Testis (tissue), 3 donors: ENCODE results near the gene ATF6B. TPM values are rescaled to one million over a fixed set of nuclear protein-coding genes. Genes with fewer than 3 reads are reported as not detected.

Experiments
- DNase-seq: peaks from one replicate; pipeline ENCODE4 v3.0.0-alpha.2; 2019
- H3K27ac ChIP-seq, 2 donors: fragments of 200-600 bp; sonication (generic); one replicate each; pipeline ENCODE4 v1.5.1; 2019
- H3K27me3 ChIP-seq: fragments of 200-600 bp; sonication (generic); one replicate; pipeline ENCODE4 v1.5.1; 2019
- H3K36me3 ChIP-seq: fragments of 200-600 bp; sonication (generic); one replicate; pipeline ENCODE4 v1.5.1; 2017; ENCODE audit warnings: low read depth; ENCODE audit errors: missing control alignments
- H3K4me1 ChIP-seq: fragments of 200-600 bp; sonication (generic); one replicate; pipeline ENCODE4 v1.5.1; 2019
- H3K4me3 ChIP-seq, 2 donors: fragments of 200-600 bp; sonication (generic); one replicate each; pipeline ENCODE4 v1.5.1; 2017 to 2019
- H3K9me3 ChIP-seq: fragments of 200-600 bp; sonication (generic); one replicate; pipeline ENCODE4 v1.5.1; 2017
- POLR2A ChIP-seq: fragments of 450-650 bp; IDR thresholded peaks from one replicate; pipeline ENCODE4 v1.6.1; 2017; ENCODE audit warnings: antibody characterized with exemption, mild to moderate bottlenecking, moderate library complexity
- WGBS, 2 donors: methylation state at CpG; one replicate each; pipeline ENCODE4 v1.1.5; 2018; 5-methylcytosine and 5-hydroxymethylcytosine counted together
- intact Hi-C: fragments of 100-400 bp; cut with DNase I; formaldehyde crosslinking; loops from one replicate; pipeline ENCODE4 v1.15.1; 2023; ENCODE audit warnings: low total_unique reads
- polyA plus RNA-seq: library from polyadenylated mRNA; stranded (reverse); fragments of 350-450 nt; fragmentation: Illumina TruSeq; extraction: RNeasy Lipid Tissue Mini Kit (QIAGEN cat#74804); gene quantifications from one replicate; pipeline ENCODE4 v1.2.3, GENCODE V29; 2014; ENCODE audit warnings: low read depth, low replicate concordance; ENCODE audit not compliant: insufficient read depth
- total RNA-seq, 2 donors: library from RNA; depleted of rRNA; stranded (reverse); fragments of >200 nt; gene quantifications; one replicate each; pipeline ENCODE4 v1.2.3, GENCODE V29; 2016
- TF ChIP-seq, protein P1 (sequence below), 3 experiments: fragments of 450-650 bp in 2 of 3; fragments of 200-600 bp in 1 of 3; sonication (generic) in 1 of 3; IDR thresholded peaks; one replicate each; pipeline ENCODE4 v1.5.1; 2016 to 2019; ENCODE audit warnings: antibody characterized with exemption in 3 of 3, mild to moderate bottlenecking in 2 of 3, moderate library complexity in 1 of 3

ATF6B gene
- total and polyA plus RNA-seq, 3 donors from 2014 or later = 76.3 to 138 (median 120) TPM

DNA sequence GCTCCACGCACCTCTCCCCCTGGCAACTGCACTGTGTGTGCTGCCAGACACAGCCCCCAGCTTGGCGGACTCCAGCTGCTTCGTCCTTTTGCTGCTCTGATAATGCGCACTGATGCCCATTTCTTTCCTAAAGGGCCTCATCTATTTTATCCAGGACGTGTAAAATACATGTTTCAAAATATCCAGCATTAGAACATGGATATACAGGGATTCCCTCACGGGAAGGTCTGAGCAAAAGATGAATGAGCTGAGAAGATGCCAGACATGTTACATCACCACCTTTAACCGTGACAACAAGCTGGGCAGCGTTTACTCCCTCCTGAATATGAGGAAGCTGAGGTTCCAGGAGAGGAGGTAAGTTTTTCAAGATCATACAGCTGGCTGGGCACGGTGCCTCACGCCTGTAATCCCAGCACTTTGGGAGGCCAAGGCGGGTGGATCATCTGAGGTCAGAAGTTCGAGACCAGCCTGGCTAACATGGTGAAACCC, 51.7 kb downstream of the ATF6B start:
- no peaks in the 10 kb centered on the region for H3K9me3 ChIP-seq
- 45 to 63% methylated on average over 12 of the region's 12 CpGs for WGBS, 2 donors
- H3K36me3 ChIP-seq = no peaks in the 10 kb centered on the region
- TF ChIP-seq POLR2A = no peak
- TF ChIP-seq, protein P1, sequence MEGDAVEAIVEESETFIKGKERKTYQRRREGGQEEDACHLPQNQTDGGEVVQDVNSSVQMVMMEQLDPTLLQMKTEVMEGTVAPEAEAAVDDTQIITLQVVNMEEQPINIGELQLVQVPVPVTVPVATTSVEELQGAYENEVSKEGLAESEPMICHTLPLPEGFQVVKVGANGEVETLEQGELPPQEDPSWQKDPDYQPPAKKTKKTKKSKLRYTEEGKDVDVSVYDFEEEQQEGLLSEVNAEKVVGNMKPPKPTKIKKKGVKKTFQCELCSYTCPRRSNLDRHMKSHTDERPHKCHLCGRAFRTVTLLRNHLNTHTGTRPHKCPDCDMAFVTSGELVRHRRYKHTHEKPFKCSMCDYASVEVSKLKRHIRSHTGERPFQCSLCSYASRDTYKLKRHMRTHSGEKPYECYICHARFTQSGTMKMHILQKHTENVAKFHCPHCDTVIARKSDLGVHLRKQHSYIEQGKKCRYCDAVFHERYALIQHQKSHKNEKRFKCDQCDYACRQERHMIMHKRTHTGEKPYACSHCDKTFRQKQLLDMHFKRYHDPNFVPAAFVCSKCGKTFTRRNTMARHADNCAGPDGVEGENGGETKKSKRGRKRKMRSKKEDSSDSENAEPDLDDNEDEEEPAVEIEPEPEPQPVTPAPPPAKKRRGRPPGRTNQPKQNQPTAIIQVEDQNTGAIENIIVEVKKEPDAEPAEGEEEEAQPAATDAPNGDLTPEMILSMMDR (IDR thresholded peaks at IDR 0.05) = no peak
- H3K27ac ChIP-seq = no peak overlapping the region
- peaks cover 35% of the 10 kb centered on the region for H3K4me1 ChIP-seq
- no peak for DNase-seq
- no peaks in the 10 kb centered on the region for H3K27me3 ChIP-seq
- no peak overlapping the region for H3K4me3 ChIP-seq
- intact Hi-C loops = no loop called here

DNA sequence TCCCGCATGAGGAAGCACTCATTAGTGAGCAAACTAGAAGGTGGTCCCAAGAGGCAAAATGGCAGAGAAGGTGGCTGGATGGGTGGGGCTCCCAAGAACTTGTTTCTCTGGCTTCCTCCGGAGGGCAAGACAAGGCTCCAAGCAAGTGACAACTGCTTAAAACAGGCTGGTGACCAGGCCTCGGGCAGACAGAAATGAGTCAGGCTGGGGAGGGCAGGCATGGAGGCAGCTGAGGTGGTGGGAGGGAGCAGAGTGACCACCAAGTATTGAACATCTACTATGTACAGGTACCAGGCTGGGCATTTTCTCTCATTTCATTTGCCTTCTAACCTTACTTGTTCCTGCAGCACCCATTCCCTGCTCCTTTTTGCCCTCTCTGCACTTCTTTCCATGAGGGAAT, 52.3 kb downstream of the ATF6B start:
- intact Hi-C loops = no loop called here
- TF ChIP-seq POLR2A = no peak
- TF ChIP-seq, protein P1 (IDR thresholded peaks at IDR 0.05) = no peak
- Histone ChIP-seq H3K9me3 (no peaks in the 10 kb centered on the region), H3K27ac (no peak overlapping the region), H3K36me3 (no peaks in the 10 kb centered on the region), H3K4me1 (peaks cover 29% of the 10 kb centered on the region), H3K27me3 (no peaks in the 10 kb centered on the region), H3K4me3 (no peak overlapping the region)
- DNase-seq = no peak
- 86 to 90% methylated on average over 3 of the region's 3 CpGs for WGBS, 2 donors

- no peak for DNase-seq
- no peak for TF ChIP-seq POLR2A
- TF ChIP-seq, protein P1 (IDR thresholded peaks at IDR 0.05) = no peak
- Histone ChIP-seq H3K4me3 (no peak overlapping the region), H3K9me3 (no peaks in the 10 kb centered on the region), H3K27me3 (no peaks in the 10 kb centered on the region), H3K4me1 (peaks cover 26% of the 10 kb centered on the region), H3K36me3 (no peaks in the 10 kb centered on the region), H3K27ac (no peak overlapping the region)
- intact Hi-C loops = no loop called here
- WGBS, 2 donors = 93 to 94% methylated on average over 8 of the region's 8 CpGs
Observed at GRCh38 chr6:32074996-32075532, 53.0 kb downstream of the ATF6B start.

- no peak for DNase-seq
- 95 to 97% methylated on average over 10 of the region's 10 CpGs for WGBS, 2 donors
- TF ChIP-seq POLR2A = no peak
- TF ChIP-seq, protein P1 (IDR thresholded peaks at IDR 0.05) = no peak
- Histone ChIP-seq H3K4me1 (peaks cover 15% of the 10 kb centered on the region), H3K27me3 (no peaks in the 10 kb centered on the region), H3K36me3 (no peaks in the 10 kb centered on the region), H3K9me3 (no peaks in the 10 kb centered on the region), H3K27ac (no peak overlapping the region), H3K4me3 (no peak overlapping the region)
- intact Hi-C loops = no loop called here
Observed at GRCh38 chr6:32073613-32074012, 54.4 kb downstream of the ATF6B start.

DNA sequence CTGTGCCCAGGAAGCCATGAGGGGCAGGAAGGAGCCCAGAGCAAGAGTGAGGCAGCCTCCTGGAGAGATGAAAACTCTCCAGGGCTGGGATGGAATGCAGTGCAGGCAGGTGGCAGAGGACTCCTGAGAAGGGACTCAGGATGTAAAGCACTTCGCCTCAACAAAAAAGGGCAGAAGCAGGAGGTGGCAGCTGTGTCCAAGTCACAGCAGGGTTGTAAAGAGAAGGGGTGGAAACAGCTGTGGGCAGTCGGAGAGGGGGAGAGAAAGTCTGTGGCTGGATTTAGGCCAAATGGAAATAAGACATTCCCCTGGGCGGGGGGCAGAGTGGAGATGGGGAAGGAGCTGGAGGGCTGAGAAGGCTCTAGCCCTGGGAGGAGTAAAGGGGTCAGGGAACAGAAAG, 54.9 kb downstream of the ATF6B start:
- Histone ChIP-seq H3K4me3 (no peak overlapping the region), H3K27me3 (no peaks in the 10 kb centered on the region), H3K27ac (no peak overlapping the region), H3K36me3 (no peaks in the 10 kb centered on the region), H3K4me1 (peaks cover 13% of the 10 kb centered on the region), H3K9me3 (no peaks in the 10 kb centered on the region)
- DNase-seq = no peak
- TF ChIP-seq POLR2A = no peak
- intact Hi-C loops = no loop called here
- WGBS, 2 donors = 94 to 96% methylated on average over 3 of the region's 3 CpGs
